H1 (cell line): ENCODE results near the gene KRT3.

Source experiments
- SP4 ChIP-seq: IDR thresholded peaks from 2 replicates; pipeline ENCODE4 v1.6.1; 2012; ENCODE audit warnings: low read length, inconsistent platforms
- TF ChIP-seq, protein P1 (sequence below): IDR thresholded peaks from 2 replicates; pipeline ENCODE4 v1.6.1; 2012; ENCODE audit warnings: inconsistent platforms

DNA sequence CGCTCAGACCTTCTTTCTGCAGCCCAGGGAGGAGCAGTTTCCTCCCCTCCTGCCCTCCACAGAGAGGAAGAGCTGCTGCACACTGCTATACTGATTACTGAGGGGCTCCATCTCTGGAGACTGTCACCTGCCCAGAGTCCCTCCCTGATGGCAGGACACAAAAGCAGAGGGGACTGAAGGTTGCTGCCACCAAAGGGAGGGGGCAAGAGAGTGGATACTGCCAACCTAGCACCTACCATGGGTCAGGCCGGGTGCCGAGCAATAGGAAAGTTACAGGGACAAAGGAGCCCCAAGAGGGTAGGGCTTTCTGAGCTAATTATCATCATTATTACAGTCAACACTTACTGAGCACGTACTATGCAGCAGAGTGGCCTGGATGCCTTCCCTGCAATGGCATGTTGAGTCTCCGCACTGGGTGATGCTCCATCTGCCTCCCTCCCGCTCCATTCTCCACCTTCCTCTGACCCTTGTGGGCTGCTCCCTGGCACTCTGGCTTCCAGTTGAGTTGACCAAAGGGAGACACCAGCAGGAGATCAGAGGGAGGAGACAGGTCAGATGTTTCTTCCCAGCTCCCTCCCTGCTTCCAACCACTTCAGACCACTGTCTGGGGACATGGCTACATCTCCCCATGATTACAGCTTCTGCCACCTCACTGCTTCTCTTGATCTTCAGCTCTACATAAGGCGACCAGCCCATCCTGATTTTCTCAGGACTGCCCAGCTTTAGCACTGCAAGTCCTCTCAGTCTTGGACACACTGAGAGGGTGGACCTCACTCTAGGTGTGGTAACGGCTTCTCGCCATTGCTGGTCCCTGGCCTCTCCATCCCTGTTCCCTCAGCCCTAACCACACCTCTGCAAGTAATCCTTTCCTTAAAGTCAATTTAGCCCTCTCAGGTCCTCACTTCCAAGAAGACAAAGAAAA is 40.8 kb upstream of the KRT3 start:
- no peak for TF ChIP-seq SP4
- TF ChIP-seq, protein P1, sequence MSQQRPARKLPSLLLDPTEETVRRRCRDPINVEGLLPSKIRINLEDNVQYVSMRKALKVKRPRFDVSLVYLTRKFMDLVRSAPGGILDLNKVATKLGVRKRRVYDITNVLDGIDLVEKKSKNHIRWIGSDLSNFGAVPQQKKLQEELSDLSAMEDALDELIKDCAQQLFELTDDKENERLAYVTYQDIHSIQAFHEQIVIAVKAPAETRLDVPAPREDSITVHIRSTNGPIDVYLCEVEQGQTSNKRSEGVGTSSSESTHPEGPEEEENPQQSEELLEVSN: no peak
